GM13977 (cell line): ENCODE results near the gene CPVL.

Experiments
- DNase-seq: peaks from one replicate; pipeline ENCODE4 v3.0.0; 2012; ENCODE audit warnings: low spot score
- in situ Hi-C: fragments of 300-500 bp; cut with MboI; formaldehyde crosslinking; loops from one replicate; pipeline ENCODE4 v1.12.0; 2022; ENCODE audit warnings: low sequenced_read_pairs, low pct_unique_long_range_greater_than_20kb, mixed read lengths, inconsistent platforms; ENCODE audit not compliant: unreplicated experiment
- TF ChIP-seq, protein P1 (sequence below): IDR thresholded peaks from 2 replicates; pipeline ENCODE4 v1.5.1; 2012; ENCODE audit warnings: mild to moderate bottlenecking, control low read depth; ENCODE audit not compliant: insufficient read depth; ENCODE audit errors: extremely low read depth, missing control alignments

CPVL gene

DNA sequence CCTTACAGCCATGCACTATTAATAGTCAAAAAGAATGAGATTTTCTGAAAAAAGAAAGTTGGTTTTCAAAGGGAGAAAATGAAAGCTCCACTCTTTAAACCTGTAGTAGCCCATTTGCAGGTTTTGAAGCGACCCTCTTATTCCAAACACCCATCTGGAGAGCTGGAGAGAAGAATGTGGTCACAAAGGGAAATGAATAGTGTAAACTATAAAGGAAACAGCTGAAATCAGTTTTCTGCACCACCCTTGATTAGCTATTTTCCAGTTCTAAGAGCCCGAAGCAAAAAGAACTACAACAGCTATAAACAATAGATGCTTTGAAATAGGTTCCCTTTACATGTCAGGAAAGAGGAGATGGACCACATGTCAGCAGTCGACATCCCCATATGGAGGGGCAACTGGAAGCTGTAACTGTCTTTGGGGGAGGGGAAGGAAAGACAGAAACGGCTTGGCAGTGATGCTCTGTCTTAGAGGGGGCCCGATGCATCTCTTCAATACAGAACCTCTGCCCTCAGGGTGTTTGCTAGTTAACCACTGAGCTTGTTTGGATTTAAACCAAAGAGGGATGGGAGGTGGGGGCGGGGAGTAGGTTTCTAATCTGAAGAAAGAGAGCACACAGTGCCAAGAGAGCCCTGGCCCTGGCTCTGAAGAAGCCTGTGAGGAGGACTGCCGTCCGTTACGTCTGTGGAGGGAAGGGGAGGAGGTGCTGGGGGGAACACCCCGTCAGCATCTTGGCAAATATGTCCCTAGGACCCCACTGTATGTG lies 55.3 kb downstream of the CPVL start:
- in situ Hi-C loops, result no loop called here
- peak; percentile 10 for DNase-seq

DNA sequence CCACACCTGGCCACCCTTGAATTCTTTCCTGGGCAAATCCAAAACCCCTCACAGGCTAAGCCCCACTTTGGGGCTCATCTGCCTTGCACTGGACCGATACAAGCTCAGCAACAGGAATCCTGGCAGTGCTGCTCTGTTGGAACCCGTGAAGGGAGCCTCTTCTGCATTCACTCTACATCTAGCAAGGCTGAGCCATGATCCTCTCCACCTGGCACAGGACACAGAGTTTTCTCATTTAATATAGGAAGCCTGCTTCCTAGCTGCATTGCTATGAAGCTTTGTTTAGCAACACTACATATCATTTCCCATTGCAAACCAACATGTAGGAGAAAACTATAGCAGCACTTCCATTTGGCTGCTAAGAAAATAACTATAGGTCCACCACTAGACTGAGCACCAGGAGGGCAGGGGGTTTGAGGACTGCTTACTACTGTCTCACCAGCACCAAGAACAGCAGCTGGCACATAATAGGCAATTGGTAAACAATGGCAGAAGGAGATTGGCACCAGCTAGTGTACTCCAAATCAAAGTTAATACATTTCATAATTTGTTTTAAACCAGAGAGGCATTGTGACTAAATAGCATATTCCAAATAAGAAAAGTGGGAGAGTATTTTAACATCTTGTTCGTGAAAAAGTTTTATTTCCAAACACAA lies 56.1 kb downstream of the CPVL start:
- TF ChIP-seq, protein P1, sequence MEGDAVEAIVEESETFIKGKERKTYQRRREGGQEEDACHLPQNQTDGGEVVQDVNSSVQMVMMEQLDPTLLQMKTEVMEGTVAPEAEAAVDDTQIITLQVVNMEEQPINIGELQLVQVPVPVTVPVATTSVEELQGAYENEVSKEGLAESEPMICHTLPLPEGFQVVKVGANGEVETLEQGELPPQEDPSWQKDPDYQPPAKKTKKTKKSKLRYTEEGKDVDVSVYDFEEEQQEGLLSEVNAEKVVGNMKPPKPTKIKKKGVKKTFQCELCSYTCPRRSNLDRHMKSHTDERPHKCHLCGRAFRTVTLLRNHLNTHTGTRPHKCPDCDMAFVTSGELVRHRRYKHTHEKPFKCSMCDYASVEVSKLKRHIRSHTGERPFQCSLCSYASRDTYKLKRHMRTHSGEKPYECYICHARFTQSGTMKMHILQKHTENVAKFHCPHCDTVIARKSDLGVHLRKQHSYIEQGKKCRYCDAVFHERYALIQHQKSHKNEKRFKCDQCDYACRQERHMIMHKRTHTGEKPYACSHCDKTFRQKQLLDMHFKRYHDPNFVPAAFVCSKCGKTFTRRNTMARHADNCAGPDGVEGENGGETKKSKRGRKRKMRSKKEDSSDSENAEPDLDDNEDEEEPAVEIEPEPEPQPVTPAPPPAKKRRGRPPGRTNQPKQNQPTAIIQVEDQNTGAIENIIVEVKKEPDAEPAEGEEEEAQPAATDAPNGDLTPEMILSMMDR, result no peak
- in situ Hi-C loops, result no loop called here
- DNase-seq, result no peak

More for the DNA sequence above, 55.3 kb downstream of the CPVL start:
- TF ChIP-seq, protein P1, result no peak

DNA sequence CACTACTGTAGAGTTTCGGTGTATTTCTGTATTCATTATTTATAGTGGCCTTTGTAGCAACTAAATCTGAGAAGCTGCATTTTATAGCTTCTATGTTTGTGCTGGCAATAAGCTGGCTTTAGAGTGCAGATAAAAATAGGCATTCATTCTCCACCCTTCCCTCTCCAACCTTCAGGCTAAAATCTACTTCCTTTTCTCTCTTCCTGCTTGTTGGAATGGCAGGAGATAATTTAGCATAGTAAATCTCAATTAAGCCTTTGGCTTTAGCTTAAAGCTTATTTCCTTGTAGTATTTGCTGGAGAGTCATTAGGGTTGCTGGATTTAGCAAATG lies 58.5 kb downstream of the CPVL start:
- TF ChIP-seq, protein P1, result no peak
- in situ Hi-C loops, result no loop called here
- no peak for DNase-seq

DNA sequence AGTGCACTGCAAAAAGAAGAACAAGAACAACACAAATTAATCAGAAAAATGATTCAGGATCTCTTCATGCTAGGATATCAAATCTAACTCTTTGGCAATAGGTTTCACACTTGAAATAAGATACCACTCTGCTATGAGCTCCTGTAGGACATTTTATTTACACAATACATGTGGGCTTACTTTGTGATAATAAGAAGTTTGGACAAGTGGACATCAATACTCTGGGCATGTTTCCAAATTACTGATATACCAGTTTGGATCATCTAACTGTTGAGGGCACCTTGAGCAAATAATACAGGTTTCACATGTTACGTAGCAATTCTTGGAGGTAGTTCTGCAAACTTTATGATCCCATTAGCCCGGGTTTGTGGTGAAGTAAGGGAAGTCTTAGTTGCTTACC lies 59.8 kb downstream of the CPVL start:
- TF ChIP-seq, protein P1, result no peak
- no peak for DNase-seq
- in situ Hi-C loops, result no loop called here

DNA sequence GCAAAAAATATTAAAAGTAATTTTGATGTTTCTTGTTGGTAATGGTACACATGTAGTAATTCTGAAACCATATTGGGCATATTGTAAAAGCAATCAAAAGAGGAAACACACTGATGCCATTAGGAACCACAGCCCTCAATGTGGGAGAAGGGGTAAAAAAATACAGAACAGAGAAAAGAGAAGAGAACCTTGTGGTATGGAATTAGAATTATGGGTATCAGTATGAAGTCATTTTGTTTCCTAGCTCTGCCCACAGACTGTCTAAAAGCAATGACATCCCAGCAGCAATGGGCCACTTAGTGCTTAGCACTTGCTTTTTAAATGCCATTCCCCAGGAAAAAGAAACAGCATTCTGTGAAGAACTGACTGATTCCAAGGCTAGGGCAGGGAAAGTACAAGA lies 61.5 kb downstream of the CPVL start:
- TF ChIP-seq, protein P1, result no peak
- in situ Hi-C loops, result no loop called here

DNA sequence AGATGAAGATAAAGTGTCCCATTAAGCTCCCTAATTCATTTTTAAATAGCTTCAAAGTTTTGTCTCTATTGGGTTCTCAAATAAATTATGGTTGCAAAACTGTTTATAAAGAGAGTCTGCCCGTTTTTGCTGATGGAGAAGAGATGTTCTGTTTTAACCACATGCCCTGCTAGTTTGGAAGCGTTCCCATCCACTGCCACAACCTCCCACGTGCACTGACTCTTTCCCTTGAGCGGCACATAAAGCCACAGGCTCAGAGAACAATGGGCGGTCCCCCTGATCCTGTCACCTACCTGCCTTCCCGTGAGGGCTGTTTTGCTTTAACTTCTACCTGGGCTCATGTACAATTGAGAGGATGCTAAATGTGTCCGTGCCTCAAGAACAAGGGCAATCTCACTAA lies 65.5 kb downstream of the CPVL start:
- in situ Hi-C loops, result no loop called here
- no peak for DNase-seq
- TF ChIP-seq, protein P1, result no peak

More for the DNA sequence above, 61.5 kb downstream of the CPVL start:
- DNase-seq, result no peak
